Activated CD4-positive, alpha-beta T cell treated with anti-CD3 and anti-CD28 coated beads for 36 hours (primary cell): ENCODE measurements around the gene TMEM116. TPM values are rescaled to one million over a fixed set of nuclear protein-coding genes. Genes with fewer than 3 reads are reported as not detected.

Experiments
- ATAC-seq: fragments of 200-7000 bp; cut with Tn5 transposase; one replicate; pipeline ENCODE4 v1.10.0; 2021; ENCODE audit warnings: mild to moderate bottlenecking, moderate library complexity
- CTCF ChIA-PET: fragments of 350-600 bp; sonication (Branson Sonifier 250); formaldehyde crosslinking; loops from one replicate; lab custom pipeline; 2021; ENCODE audit warnings: antibody characterized with exemption; lab: Charles Lee
- POLR2A ChIA-PET: fragments of 350-600 bp; sonication (Branson Sonifier 250); formaldehyde crosslinking; loops from one replicate; lab custom pipeline; 2021; ENCODE audit warnings: antibody characterized with exemption, inconsistent platforms; lab: Charles Lee
- DNase-seq: peaks from one replicate; pipeline ENCODE4 v3.0.0-alpha.2; 2020
- H3K27ac Mint-ChIP-seq: one replicate; pipeline ENCODE4 v1.8.0; 2021; ENCODE audit warnings: mixed read lengths
- H3K27me3 Mint-ChIP-seq: one replicate; pipeline ENCODE4 v1.8.0; 2021; ENCODE audit warnings: mixed read lengths
- H3K36me3 Mint-ChIP-seq: one replicate; pipeline ENCODE4 v1.8.0; 2021; ENCODE audit warnings: low read depth, mixed read lengths
- H3K4me1 Mint-ChIP-seq: one replicate; pipeline ENCODE4 v1.8.0; 2021; ENCODE audit warnings: mixed read lengths
- H3K4me3 Mint-ChIP-seq: one replicate; pipeline ENCODE4 v1.8.0; 2021; ENCODE audit warnings: mild to moderate bottlenecking, moderate library complexity, mixed read lengths
- H3K9me3 Mint-ChIP-seq: one replicate; pipeline ENCODE4 v1.8.0; 2021; ENCODE audit warnings: low read depth, mixed read lengths
- intact Hi-C, 2 experiments: fragments of 100-400 bp; cut with DNase I in 1 of 2; cut with micrococcal nuclease in 1 of 2; formaldehyde crosslinking; loops; one replicate each; pipeline versions ENCODE4 v1.14.2 to v1.15.1; 2022 to 2024; cut with DNase I, micrococcal nuclease
- microRNA-seq: library from miRNA; unstranded; fragments of <30 nt; microRNA quantifications from one replicate; pipeline ENCODE4 v1.2.0, GENCODE V29; 2021; ENCODE audit warnings: borderline replicate concordance
- total RNA-seq, 2 experiments: library from RNA; stranded (reverse); gene quantifications; one replicate each; pipeline ENCODE4 v1.2.3, GENCODE V29; 2021

TMEM116 gene
- total RNA-seq, 2 experiments from 2014 or later = 11.2 to 12.5 TPM

GRCh38 chr12:111894556-111894955 lies 118.4 kb downstream of the TMEM116 start:
- ChIA-PET CTCF (no interaction called here), POLR2A (no interaction called here)
- ATAC-seq (no peak), DNase-seq (no peak)
- Mint-ChIP-seq H3K4me1 (no peaks in the 10 kb centered on the region), H3K4me3 (no peak overlapping the region), H3K36me3 (peaks cover 45% of the 10 kb centered on the region), H3K27me3 (no peaks in the 10 kb centered on the region), H3K27ac (no peak overlapping the region), H3K9me3 (no peaks in the 10 kb centered on the region)
- intact Hi-C loops = no loop called here

DNA sequence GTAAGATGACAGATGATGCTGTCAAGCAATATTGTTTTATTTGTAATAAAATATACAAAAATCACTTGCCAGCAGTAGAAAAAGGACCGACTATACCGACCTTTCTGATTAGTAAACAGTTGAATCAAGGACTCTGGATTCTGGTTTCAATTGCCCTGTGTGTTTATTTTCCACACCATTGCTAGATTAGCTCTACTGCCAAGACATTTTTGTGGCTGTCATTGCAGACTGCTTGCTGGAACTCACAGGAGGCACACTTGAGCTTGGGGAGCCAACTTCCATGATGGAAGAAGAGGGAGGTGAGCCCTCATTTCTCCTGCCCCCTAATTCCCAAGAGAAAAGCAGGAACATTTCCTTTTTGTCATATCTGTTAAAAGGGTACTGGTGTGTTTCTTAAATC lies 119.7 kb downstream of the TMEM116 start:
- peaks cover 50% of the 10 kb centered on the region for H3K36me3 Mint-ChIP-seq
- H3K4me3 Mint-ChIP-seq = no peak overlapping the region
- no peaks in the 10 kb centered on the region for H3K9me3 Mint-ChIP-seq
- CTCF ChIA-PET = no interaction called here
- no peak overlapping the region for H3K27ac Mint-ChIP-seq
- POLR2A ChIA-PET = no interaction called here
- no peaks in the 10 kb centered on the region for H3K27me3 Mint-ChIP-seq
- no peak for ATAC-seq
- no peak for DNase-seq
- intact Hi-C loops = no loop called here
- H3K4me1 Mint-ChIP-seq = no peaks in the 10 kb centered on the region

DNA sequence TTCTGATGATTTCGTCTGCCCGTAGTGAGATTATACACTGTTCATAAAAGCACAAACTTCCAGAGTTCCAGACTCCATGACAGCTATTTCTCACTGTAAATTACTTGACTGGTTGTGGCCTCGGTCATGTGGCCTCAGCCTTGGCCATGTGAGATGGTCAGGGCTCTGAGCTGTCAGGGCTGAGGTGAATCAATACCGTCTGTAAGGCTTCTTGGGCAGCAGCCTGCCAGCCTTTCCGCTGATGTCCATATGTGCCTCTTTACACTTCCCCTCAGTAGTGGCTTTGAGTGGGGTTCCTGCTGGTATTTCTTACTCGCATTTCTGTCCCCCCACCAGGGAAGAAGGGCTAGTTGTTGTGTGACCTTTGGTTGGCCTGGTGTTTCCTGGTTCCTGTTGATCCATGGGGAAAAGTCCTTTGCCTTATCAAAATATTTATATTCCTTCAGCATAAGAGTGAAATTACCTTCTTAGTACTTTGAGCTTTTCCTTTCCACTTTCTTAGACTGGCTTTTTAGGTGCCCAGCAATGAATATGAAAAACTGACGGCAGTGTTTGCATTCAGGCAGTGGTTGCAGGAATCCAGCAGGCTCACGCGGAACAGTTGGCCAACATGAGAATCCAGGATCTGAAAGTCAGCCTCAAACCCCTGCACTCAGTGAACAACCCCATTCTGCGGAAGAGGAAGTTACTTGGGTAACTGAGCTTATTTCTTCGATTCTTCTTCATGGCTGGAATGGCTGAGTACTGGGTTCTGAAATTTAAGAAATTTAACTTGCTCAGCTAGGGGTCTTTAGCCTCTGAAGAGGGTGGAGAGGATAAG lies 124.8 kb downstream of the TMEM116 start:
- Mint-ChIP-seq H3K4me1 (no peaks in the 10 kb centered on the region), H3K4me3 (no peak overlapping the region), H3K9me3 (no peaks in the 10 kb centered on the region), H3K36me3 (peaks cover 72% of the 10 kb centered on the region), H3K27me3 (no peaks in the 10 kb centered on the region), H3K27ac (no peak overlapping the region)
- ATAC-seq (no peak), DNase-seq (no peak)
- ChIA-PET CTCF (interaction anchor here (0.7 to 1.1 kb wide), 2 partner anchors 28 to 139 kb away, joined by 3 read pairs; no protein-coding TSS in a partner anchor), POLR2A (no interaction called here)
- intact Hi-C loops = no loop called here

DNA sequence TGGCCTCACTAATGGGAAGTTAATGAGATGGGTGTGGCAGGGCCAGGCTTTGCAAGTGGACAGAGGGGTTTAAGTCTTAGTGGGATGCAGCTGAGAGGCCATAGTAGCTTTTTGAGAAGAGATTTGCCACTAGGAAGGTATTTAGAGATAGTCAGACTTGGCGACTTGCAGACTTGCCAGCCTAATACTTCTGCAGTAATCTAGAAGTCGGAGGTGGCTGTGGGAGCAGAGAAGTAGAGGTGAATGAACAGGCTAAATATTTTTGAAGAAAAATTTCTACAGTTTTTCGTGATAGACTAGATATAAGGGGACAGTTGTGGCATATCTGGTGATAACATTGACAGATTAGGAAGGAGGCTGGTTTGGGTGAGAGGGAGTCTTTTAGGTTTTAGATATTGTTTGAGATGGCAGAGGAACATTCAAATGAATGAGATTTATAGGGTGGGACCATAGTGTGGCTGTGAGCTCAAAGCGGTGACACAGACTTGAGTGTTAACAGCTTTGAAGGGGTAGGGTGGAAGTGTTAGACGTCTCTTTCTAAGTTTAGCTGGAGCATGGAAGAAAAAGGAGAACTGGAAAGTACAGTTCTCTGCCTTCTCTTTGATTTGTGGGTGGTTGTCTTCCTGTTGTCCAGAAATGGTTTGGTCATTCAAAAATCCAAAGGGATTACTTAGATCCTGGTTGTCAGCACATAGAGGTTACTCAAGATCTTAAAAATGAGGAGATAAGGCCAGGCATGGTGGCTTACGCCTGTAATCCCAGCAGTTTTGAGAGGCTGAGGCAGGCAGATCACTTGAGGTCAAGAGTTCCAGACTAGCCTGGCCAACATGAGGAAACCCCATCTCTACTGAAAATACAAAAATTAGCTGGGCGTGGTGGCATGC lies 126.1 kb downstream of the TMEM116 start:
- no peak for ATAC-seq
- POLR2A ChIA-PET = no interaction called here

GRCh38 chr12:111881716-111882115 lies 131.2 kb downstream of the TMEM116 start:
- DNase-seq (no peak), ATAC-seq (no peak)
- POLR2A ChIA-PET = no interaction called here
- Mint-ChIP-seq H3K4me1 (no peaks in the 10 kb centered on the region), H3K9me3 (no peaks in the 10 kb centered on the region), H3K36me3 (peaks cover 62% of the 10 kb centered on the region), H3K27ac (no peak overlapping the region), H3K4me3 (no peak overlapping the region), H3K27me3 (no peaks in the 10 kb centered on the region)
- intact Hi-C loops = no loop called here
- CTCF ChIA-PET = no interaction called here

More for the DNA sequence above, 126.1 kb downstream of the TMEM116 start:
- Mint-ChIP-seq H3K4me1 (no peaks in the 10 kb centered on the region), H3K9me3 (no peaks in the 10 kb centered on the region), H3K27ac (no peak overlapping the region), H3K36me3 (peaks cover 69% of the 10 kb centered on the region), H3K27me3 (no peaks in the 10 kb centered on the region), H3K4me3 (no peak overlapping the region)
- no peak for DNase-seq
- intact Hi-C loops = no loop called here
- CTCF ChIA-PET = interaction anchor here (1.1 kb wide), 1 partner anchor 27 kb away, joined by 3 read pairs; no protein-coding TSS in a partner anchor

Small RNA genes lying within 50 kb of the gene (microRNA-seq; reads per million reads assigned to microRNA genes)
- 1.1 reads per million for gene MIR3657

Other genes starting within 250 kb of the TMEM116 start
- gene ALDH2, start 246.2 kb downstream of the TMEM116 start, total RNA-seq = 1 to 10 TPM; 6.1 to 6.2 TPM
- 10 to 100 TPM; 47.5 to 57.5 TPM for gene MAPKAPK5, start 170.9 kb downstream of the TMEM116 start, total RNA-seq
- 10 to 100 TPM; 79.7 to 87.3 TPM for gene ERP29, start 261 bp upstream of the TMEM116 start, total RNA-seq
- 10 to 100 TPM; 50.9 to 58.5 TPM for gene NAA25, start 95.6 kb upstream of the TMEM116 start, total RNA-seq
- gene TRAFD1, start 112.4 kb upstream of the TMEM116 start, total RNA-seq = 10 to 100 TPM; 52.5 to 54.1 TPM